IMR-90 (cell line): ENCODE measurements around the gene DENND1A. TPM values are rescaled to one million over a fixed set of nuclear protein-coding genes. Genes with fewer than 3 reads are reported as not detected.

Source experiments
- ATAC-seq: fragments of 200-7000 bp; cut with Tn5 transposase; 2 replicates; pipeline ENCODE4 v1.9.1; 2020; ENCODE audit warnings: low read depth, mild to moderate bottlenecking, moderate library complexity
- BruUV-seq: library from RNA; stranded (reverse); fragments of 400-500 nt; replicated peaks from 2 replicates; lab custom pipeline; 2021; lab: Mats Ljungman, UMichigan
- CTCF ChIA-PET: fragments of 300-600 bp; formaldehyde crosslinking; extraction: SDS; loops from one replicate; lab custom pipeline; 2021; ENCODE audit warnings: antibody characterized with exemption; lab: Yijun Ruan, JAX
- POLR2A ChIA-PET: fragments of 300-600 bp; sonication (Branson Sonifier 250); formaldehyde crosslinking; loops from one replicate; lab custom pipeline; 2022; ENCODE audit warnings: antibody characterized with exemption; ENCODE audit not compliant: unreplicated experiment; lab: Charles Lee
- DNase-seq: peaks from one replicate; pipeline ENCODE4 v3.0.0; 2013
- H2AFZ ChIP-seq: replicated peaks from 2 replicates; pipeline ENCODE3; 2013; ENCODE audit warnings: low read length, mild to moderate bottlenecking; ENCODE audit not compliant: poor library complexity
- H2AK5ac ChIP-seq: 2 replicates; pipeline ENCODE4 v1.6.1; 2013; ENCODE audit warnings: low read depth, low read length, inconsistent platforms
- H2AK9ac ChIP-seq: replicated peaks from 2 replicates; pipeline ENCODE3; 2013; ENCODE audit warnings: mild to moderate bottlenecking, low read depth, low read length, moderate library complexity; ENCODE audit not compliant: poor library complexity
- H2BK120ac ChIP-seq: 2 replicates; pipeline ENCODE4 v1.6.1; 2013; ENCODE audit warnings: low read depth, low read length, inconsistent platforms
- H2BK15ac ChIP-seq: 3 replicates; pipeline ENCODE4 v1.6.1; 2013; ENCODE audit warnings: low read depth, low read length, inconsistent platforms
- H2BK20ac ChIP-seq: 2 replicates; pipeline ENCODE4 v1.6.1; 2013; ENCODE audit warnings: low read depth, mild to moderate bottlenecking, inconsistent platforms, low read length, moderate library complexity
- H2BK5ac ChIP-seq: 2 replicates; pipeline ENCODE4 v1.6.1; 2013; ENCODE audit warnings: mild to moderate bottlenecking, low read depth, low read length, inconsistent platforms; ENCODE audit not compliant: poor library complexity, severe bottlenecking
- H3K14ac ChIP-seq: replicated peaks from 2 replicates; pipeline ENCODE4 v1.6.1; 2013; ENCODE audit warnings: low read depth, low read length, inconsistent platforms
- H3K18ac ChIP-seq: 2 replicates; pipeline ENCODE4 v1.6.1; 2013; ENCODE audit warnings: low read depth, low read length, control low read depth
- H3K23ac ChIP-seq: 2 replicates; pipeline ENCODE4 v1.6.1; 2013; ENCODE audit warnings: low read depth, low read length, inconsistent platforms
- H3K27ac ChIP-seq: 2 replicates; pipeline ENCODE4 v1.5.1; 2013; ENCODE audit warnings: mild to moderate bottlenecking, control low read depth, low read length; ENCODE audit not compliant: insufficient read depth
- H3K27me3 ChIP-seq: 2 replicates; pipeline ENCODE4 v1.6.1; 2013; ENCODE audit warnings: low read length; ENCODE audit not compliant: control insufficient read depth, insufficient read depth
- H3K36me3 ChIP-seq: 2 replicates; pipeline ENCODE4 v1.6.1; 2013; ENCODE audit warnings: low read length, mixed read lengths; ENCODE audit not compliant: control insufficient read depth, insufficient read depth
- H3K4ac ChIP-seq: 2 replicates; pipeline ENCODE4 v1.6.1; 2013; ENCODE audit warnings: low read depth, low read length, inconsistent platforms
- H3K4me1 ChIP-seq: 2 replicates; pipeline ENCODE4 v1.6.1; 2013; ENCODE audit warnings: low read length, mixed read lengths; ENCODE audit not compliant: control insufficient read depth, insufficient read depth
- H3K4me2 ChIP-seq: 2 replicates; pipeline ENCODE4 v1.6.1; 2013; ENCODE audit warnings: low read depth, mild to moderate bottlenecking, control low read depth, low read length, moderate library complexity
- H3K4me3 ChIP-seq: 2 replicates; pipeline ENCODE4 v1.5.1; 2013; ENCODE audit warnings: low read depth, mild to moderate bottlenecking, control low read depth, low read length, moderate library complexity; ENCODE audit not compliant: insufficient read depth
- H3K56ac ChIP-seq: 2 replicates; pipeline ENCODE4 v1.6.1; 2013; ENCODE audit warnings: low read length, inconsistent platforms; ENCODE audit not compliant: insufficient read depth; ENCODE audit errors: extremely low read depth
- H3K79me1 ChIP-seq, 2 experiments: 2 replicates each; pipeline ENCODE4 v1.6.1; 2013; ENCODE audit warnings: low read length in 2 of 2, inconsistent platforms in 1 of 2, low read depth in 1 of 2
- H3K9ac ChIP-seq: 2 replicates; pipeline ENCODE4 v1.6.1; 2013; ENCODE audit warnings: low read depth, low read length, control low read depth
- H3K9me1 ChIP-seq: 2 replicates; pipeline ENCODE4 v1.6.1; 2013; ENCODE audit warnings: low read length, inconsistent platforms; ENCODE audit not compliant: insufficient read depth
- H3K9me3 ChIP-seq: 2 replicates; pipeline ENCODE4 v1.6.1; 2013; ENCODE audit warnings: low read length; ENCODE audit not compliant: control insufficient read depth, insufficient read depth
- H4K20me1 ChIP-seq: 2 replicates; pipeline ENCODE4 v1.6.1; 2013; ENCODE audit warnings: low read length, inconsistent platforms; ENCODE audit not compliant: insufficient read depth
- H4K5ac ChIP-seq: 2 replicates; pipeline ENCODE4 v1.6.1; 2013; ENCODE audit warnings: mild to moderate bottlenecking, low read depth, low read length, control low read depth
- H4K8ac ChIP-seq, 2 experiments: 2 replicates each; pipeline ENCODE4 v1.6.1; 2013; ENCODE audit warnings: low read depth in 2 of 2, low read length in 2 of 2, control low read depth in 1 of 2, inconsistent platforms in 1 of 2
- H4K91ac ChIP-seq: 2 replicates; pipeline ENCODE4 v1.6.1; 2013; ENCODE audit warnings: low read depth, low read length, inconsistent platforms; ENCODE audit not compliant: insufficient read depth
- MAFK ChIP-seq: IDR thresholded peaks from 2 replicates; pipeline ENCODE4 v1.6.1; 2012; ENCODE audit warnings: low read depth, low read length, improper control_type of control experiment
- MXI1 ChIP-seq: IDR thresholded peaks from 2 replicates; pipeline ENCODE4 v1.6.1; 2012; ENCODE audit warnings: low read depth, mild to moderate bottlenecking, low read length, moderate library complexity, borderline replicate concordance
- RFX5 ChIP-seq: IDR thresholded peaks from 2 replicates; pipeline ENCODE4 v1.8.0; 2012; ENCODE audit warnings: low read depth, mild to moderate bottlenecking, low read length, moderate library complexity
- SMC3 ChIP-seq: fragments of 150-350 bp; IDR thresholded peaks from 2 replicates; pipeline ENCODE4 v1.6.1; 2016; ENCODE audit warnings: low read depth, mild to moderate bottlenecking, antibody characterized with exemption, low read length, moderate library complexity
- WGBS, 2 experiments: methylation state at CpG; one replicate each; pipeline versions ENCODE4 v1.1.5 to v1.1.7; 2013; ENCODE audit warnings: missing lambda C conversion rate in 2 of 2; ENCODE audit not compliant: insufficient read length in 1 of 2; ENCODE audit errors: extremely low coverage in 2 of 2; 5-methylcytosine and 5-hydroxymethylcytosine counted together
- dilution Hi-C: fragments of 300-500 bp; cut with HindIII; formaldehyde crosslinking; loops from one replicate; pipeline ENCODE4 v1.14.3; 2018; ENCODE audit warnings: low sequenced_read_pairs; ENCODE audit not compliant: unreplicated experiment
- in situ Hi-C: fragments of 300-500 bp; cut with MboI; formaldehyde crosslinking; loops from 3 replicates; pipeline ENCODE4 v1.14.3; 2019; ENCODE audit warnings: low sequenced_read_pairs, inconsistent platforms, mixed read lengths
- intact Hi-C: fragments of 100-400 bp; cut with micrococcal nuclease; formaldehyde crosslinking; loops from 2 replicates; pipeline ENCODE4 v1.10.0; 2022
- polyA plus RNA-seq, 3 experiments: library from polyadenylated mRNA; depleted of rRNA; stranded (reverse); fragments of >200 nt; gene quantifications; 2 replicates each; pipeline ENCODE4 v1.2.3, GENCODE V29; 2012; ENCODE audit warnings: low replicate concordance in 1 of 3
- total RNA-seq: library from RNA; depleted of rRNA; stranded (reverse); fragments of >200 nt; gene quantifications from 2 replicates; pipeline ENCODE4 v1.2.3, GENCODE V29; 2012

The DENND1A gene
- total and polyA plus RNA-seq, 2 of the 4 experiments (the other 2 are of a cell fraction): 21.4 to 27.6 TPM

- Histone ChIP-seq H3K27me3 (no peaks in the 10 kb centered on the region), H3K14ac (no peak overlapping the region), H2BK15ac (no peak overlapping the region), H3K4me3 (no peak overlapping the region), H3K9me1 (0 out of 2 replicates have a peak, but pooled peaks cover 3% of the 10 kb centered on the region), H3K27ac (no peak overlapping the region), H2AK9ac (no peak overlapping the region), H3K79me1 (no peaks in the 10 kb centered on the region; a peak in 1 of 4 replicates), H4K91ac (no peak overlapping the region), H3K4ac (no peak overlapping the region), H4K8ac (no peak overlapping the region), H3K18ac (no peak overlapping the region), H2BK120ac (no peak overlapping the region), H2BK20ac (no peak overlapping the region), H2AFZ (no peak overlapping the region), H3K23ac (no peak overlapping the region), H4K5ac (no peak overlapping the region), H4K20me1 (no peaks in the 10 kb centered on the region), H3K9me3 (no peaks in the 10 kb centered on the region), H3K56ac (no peak overlapping the region), H2AK5ac (no peak overlapping the region), H2BK5ac (no peak overlapping the region), H3K4me1 (no peaks in the 10 kb centered on the region), H3K4me2 (no peak overlapping the region), H3K36me3 (peaks cover 2% of the 10 kb centered on the region; the same call in 1 of the 2 replicates), H3K9ac (no peak overlapping the region)
- in situ Hi-C loops: no loop called here
- intact Hi-C loops: no loop called here
- POLR2A ChIA-PET: no interaction called here
- DNase-seq: no peak
- CTCF ChIA-PET: no interaction called here
- TF ChIP-seq SMC3: no peak
- TF ChIP-seq MAFK: no peak
- TF ChIP-seq RFX5: no peak
- no peak for TF ChIP-seq MXI1
- ATAC-seq: no peak
- no TSS peak for BruUV-seq
- no CpG with 5 or more reads among the region's 5 CpGs for WGBS, 2 experiments
- dilution Hi-C loops: no loop called here
These were observed 278.1 kb downstream of the DENND1A start for GRCh38 chr9:123651871-123652270.
